Right atrium auricular region (tissue), 2 donors: ENCODE results near the gene PSMB5. TPM values are rescaled to one million over a fixed set of nuclear protein-coding genes. Genes with fewer than 3 reads are reported as not detected.

Experiments used
- DNase-seq: peaks from one replicate; pipeline ENCODE4 v3.0.0-alpha.2; 2019; ENCODE audit warnings: low spot score
- H3K27ac ChIP-seq, 2 donors: fragments of 200-600 bp; sonication (generic); 1 replicate in 1 of 2; 2 replicates in 1 of 2; pipeline ENCODE4 v1.5.1; 2016 to 2019
- H3K27me3 ChIP-seq, 2 donors: fragments of 200-600 bp; sonication (generic); one replicate each; pipeline versions ENCODE4 v1.5.1 to v1.6.0; 2017 to 2019
- H3K36me3 ChIP-seq: fragments of 200-600 bp; sonication (generic); one replicate; pipeline ENCODE4 v1.5.1; 2016
- H3K4me1 ChIP-seq, 2 donors: fragments of 200-600 bp; sonication (generic); one replicate each; pipeline versions ENCODE4 v1.5.1 to v1.6.0; 2017 to 2019
- H3K4me3 ChIP-seq, 2 donors: fragments of 200-600 bp; sonication (generic); 1 replicate in 1 of 2; 2 replicates in 1 of 2; pipeline ENCODE4 v1.5.1; 2017 to 2019; ENCODE audit warnings: mild to moderate bottlenecking in 1 of 2, moderate library complexity in 1 of 2
- H3K9me3 ChIP-seq, 2 donors: fragments of 200-600 bp; sonication (generic); one replicate each; pipeline ENCODE4 v1.5.1; 2019
- total RNA-seq, 2 donors: library from RNA; depleted of rRNA; stranded (reverse); fragments of >200 nt; gene quantifications; one replicate each; pipeline ENCODE4 v1.1.0, GENCODE V29; 2016
- TF ChIP-seq, protein P1 (sequence below), 2 donors: fragments of 200-600 bp; sonication (generic); IDR thresholded peaks; one replicate each; pipeline ENCODE4 v1.5.1; 2019; ENCODE audit warnings: antibody characterized with exemption in 2 of 2

Gene PSMB5
- total RNA-seq, 2 donors from 2014 or later, result 105 to 122 TPM

DNA sequence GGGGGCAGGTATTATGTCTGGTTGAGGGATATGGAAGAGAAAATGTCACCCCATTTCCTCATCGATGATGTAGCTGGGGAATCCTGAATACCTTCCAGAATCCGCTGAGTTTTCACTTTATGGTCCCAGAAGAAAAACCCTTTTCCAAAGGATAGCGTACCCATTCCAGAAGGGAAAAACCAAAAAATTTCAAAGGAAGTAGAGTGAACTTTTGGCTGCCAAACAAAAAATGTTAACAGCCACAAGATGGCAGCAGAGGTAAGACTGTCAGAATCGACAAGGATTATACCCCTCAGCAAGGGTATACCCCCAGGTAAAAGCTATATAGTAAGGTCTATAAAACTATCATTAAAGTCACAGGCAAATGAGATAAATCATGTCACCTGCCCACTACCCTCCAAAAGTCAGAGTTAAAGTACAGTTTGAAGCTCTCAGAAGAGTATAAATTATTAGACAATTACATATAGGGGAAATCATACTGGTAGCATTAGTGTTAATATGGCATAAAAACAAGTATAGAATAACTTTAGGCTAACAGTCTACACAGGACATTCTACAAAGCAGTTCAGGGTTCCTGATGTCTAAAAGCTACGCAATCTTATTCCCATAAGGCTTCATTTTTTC lies 42.2 kb upstream of the PSMB5 start:
- Histone ChIP-seq H3K9me3 (no peaks in the 10 kb centered on the region), H3K36me3 (peaks cover 94% of the 10 kb centered on the region), H3K27me3 (no peaks in the 10 kb centered on the region), H3K4me3 (no peak overlapping the region), H3K4me1 (peaks cover 0 to 44% of the 10 kb centered on the region in 2 donors), H3K27ac (peak overlapping the region in 1 of 2 donors; percentile 17)
- DNase-seq, result no peak
- TF ChIP-seq, protein P1, sequence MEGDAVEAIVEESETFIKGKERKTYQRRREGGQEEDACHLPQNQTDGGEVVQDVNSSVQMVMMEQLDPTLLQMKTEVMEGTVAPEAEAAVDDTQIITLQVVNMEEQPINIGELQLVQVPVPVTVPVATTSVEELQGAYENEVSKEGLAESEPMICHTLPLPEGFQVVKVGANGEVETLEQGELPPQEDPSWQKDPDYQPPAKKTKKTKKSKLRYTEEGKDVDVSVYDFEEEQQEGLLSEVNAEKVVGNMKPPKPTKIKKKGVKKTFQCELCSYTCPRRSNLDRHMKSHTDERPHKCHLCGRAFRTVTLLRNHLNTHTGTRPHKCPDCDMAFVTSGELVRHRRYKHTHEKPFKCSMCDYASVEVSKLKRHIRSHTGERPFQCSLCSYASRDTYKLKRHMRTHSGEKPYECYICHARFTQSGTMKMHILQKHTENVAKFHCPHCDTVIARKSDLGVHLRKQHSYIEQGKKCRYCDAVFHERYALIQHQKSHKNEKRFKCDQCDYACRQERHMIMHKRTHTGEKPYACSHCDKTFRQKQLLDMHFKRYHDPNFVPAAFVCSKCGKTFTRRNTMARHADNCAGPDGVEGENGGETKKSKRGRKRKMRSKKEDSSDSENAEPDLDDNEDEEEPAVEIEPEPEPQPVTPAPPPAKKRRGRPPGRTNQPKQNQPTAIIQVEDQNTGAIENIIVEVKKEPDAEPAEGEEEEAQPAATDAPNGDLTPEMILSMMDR (IDR thresholded peaks at IDR 0.05), result peak; percentile 40 to 69

DNA sequence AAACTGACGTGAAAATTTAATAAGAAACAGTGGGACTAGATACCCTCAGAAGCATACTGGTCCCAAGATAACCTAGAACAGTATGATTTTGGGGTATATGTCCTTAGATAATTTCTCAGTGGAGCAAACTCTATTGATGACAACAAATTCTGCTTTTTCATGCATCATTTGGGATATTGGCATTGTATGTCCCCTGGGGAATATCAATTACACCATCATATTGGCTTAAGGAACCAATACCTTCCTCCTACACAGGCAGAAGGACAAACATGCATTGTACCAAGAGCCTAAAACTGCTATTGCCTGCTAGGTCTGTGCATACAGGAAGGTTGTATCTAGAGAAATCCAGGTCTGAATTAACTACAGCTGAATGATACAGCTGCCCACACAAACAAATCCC lies 40.2 kb upstream of the PSMB5 start:
- TF ChIP-seq, protein P1 (IDR thresholded peaks at IDR 0.05), result no peak
- Histone ChIP-seq H3K27me3 (no peaks in the 10 kb centered on the region), H3K36me3 (peaks cover 75% of the 10 kb centered on the region), H3K4me3 (no peak overlapping the region), H3K27ac (no peak overlapping the region), H3K4me1 (peaks cover 0 to 53% of the 10 kb centered on the region in 2 donors), H3K9me3 (no peaks in the 10 kb centered on the region)
- DNase-seq, result no peak

- peak overlapping the region in 1 of 2 donors; percentile 54 for H3K4me3 ChIP-seq
- no peak for DNase-seq
- H3K36me3 ChIP-seq, result peaks cover 65% of the 10 kb centered on the region
- peaks cover 0 to 38% of the 10 kb centered on the region in 2 donors for H3K4me1 ChIP-seq
- H3K9me3 ChIP-seq, result no peaks in the 10 kb centered on the region
- TF ChIP-seq, protein P1 (IDR thresholded peaks at IDR 0.05), result no peak
- peak overlapping the region; percentile 78 to 84 for H3K27ac ChIP-seq
- H3K27me3 ChIP-seq, result no peaks in the 10 kb centered on the region
Observed at GRCh38 chr14:23071921-23072539, 37.3 kb upstream of the PSMB5 start.

GRCh38 chr14:23071244-23071920 lies 36.7 kb upstream of the PSMB5 start:
- TF ChIP-seq, protein P1 (IDR thresholded peaks at IDR 0.05), result no peak
- DNase-seq, result peak; percentile 88
- Histone ChIP-seq H3K36me3 (peaks cover 66% of the 10 kb centered on the region), H3K27me3 (no peaks in the 10 kb centered on the region), H3K9me3 (no peaks in the 10 kb centered on the region), H3K4me3 (peak overlapping the region; percentile 54), H3K27ac (peak overlapping the region; percentile 78 to 84), H3K4me1 (peaks cover 0 to 35% of the 10 kb centered on the region in 2 donors)

DNA sequence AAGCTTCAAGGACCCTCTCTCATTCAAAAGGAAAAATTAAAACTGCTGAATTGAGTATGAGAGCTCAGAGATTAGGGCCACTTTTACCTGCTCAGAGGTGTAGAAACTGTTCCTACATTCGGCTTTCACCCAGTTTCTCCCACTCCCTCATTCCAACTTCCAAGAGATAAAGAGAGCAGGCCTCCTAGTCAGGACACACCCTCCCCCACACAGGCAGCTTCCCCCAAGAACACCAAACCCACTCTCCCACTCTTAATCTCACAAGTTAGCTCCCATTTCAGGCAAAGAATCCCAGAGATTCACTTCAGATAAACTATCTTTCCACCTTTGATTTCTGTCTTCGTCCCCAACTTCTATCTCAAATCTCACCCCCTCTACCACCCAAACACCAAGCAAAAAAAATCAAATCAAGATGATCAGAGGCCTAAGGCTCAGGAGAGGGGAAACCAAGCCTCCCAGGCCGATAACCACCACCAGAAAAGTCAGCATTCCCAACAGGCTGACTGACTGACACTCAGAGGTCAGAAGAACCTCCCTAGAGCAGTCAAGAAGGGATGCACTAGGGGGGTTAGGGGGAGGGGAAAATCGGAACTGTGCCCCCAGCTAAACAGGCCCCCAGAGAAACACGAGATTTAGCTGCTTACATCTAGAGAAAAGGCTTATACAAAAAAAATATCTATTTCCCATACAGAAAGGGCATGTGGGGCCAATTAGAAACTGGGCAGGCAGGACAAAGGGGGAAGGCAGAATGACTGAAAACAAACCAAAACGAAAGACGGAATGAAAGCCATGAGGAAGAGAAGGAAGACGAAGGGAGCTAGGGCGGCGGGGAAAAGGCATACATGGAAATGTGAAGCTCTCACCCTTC lies 35.8 kb upstream of the PSMB5 start:
- Histone ChIP-seq H3K4me3 (peak overlapping the region; percentile 54), H3K27ac (peak overlapping the region; percentile 78 to 84), H3K4me1 (peaks cover 0 to 35% of the 10 kb centered on the region in 2 donors)

More for the DNA sequence above, 35.8 kb upstream of the PSMB5 start:
- TF ChIP-seq, protein P1 (IDR thresholded peaks at IDR 0.05), result no peak
- Histone ChIP-seq H3K9me3 (no peaks in the 10 kb centered on the region), H3K27me3 (no peaks in the 10 kb centered on the region), H3K36me3 (peaks cover 66% of the 10 kb centered on the region)
- DNase-seq, result no peak
